GM19035 (cell line): ENCODE results near the gene SH3BP5L.
A peak's percentile ranks its signal among the peaks of the same experiment; 100 is the strongest.
"Not testable (repeated sequence)": the region's sequence is repeated elsewhere in the genome, so short reads cannot be mapped to it uniquely, and the experiment has no call there.

Source experiments
- ATAC-seq: cut with Tn5 transposase; IDR thresholded peaks from one replicate; pipeline ENCODE4 v1.9.1; 2021; ENCODE audit not compliant: unreplicated experiment

Gene SH3BP5L

DNA sequence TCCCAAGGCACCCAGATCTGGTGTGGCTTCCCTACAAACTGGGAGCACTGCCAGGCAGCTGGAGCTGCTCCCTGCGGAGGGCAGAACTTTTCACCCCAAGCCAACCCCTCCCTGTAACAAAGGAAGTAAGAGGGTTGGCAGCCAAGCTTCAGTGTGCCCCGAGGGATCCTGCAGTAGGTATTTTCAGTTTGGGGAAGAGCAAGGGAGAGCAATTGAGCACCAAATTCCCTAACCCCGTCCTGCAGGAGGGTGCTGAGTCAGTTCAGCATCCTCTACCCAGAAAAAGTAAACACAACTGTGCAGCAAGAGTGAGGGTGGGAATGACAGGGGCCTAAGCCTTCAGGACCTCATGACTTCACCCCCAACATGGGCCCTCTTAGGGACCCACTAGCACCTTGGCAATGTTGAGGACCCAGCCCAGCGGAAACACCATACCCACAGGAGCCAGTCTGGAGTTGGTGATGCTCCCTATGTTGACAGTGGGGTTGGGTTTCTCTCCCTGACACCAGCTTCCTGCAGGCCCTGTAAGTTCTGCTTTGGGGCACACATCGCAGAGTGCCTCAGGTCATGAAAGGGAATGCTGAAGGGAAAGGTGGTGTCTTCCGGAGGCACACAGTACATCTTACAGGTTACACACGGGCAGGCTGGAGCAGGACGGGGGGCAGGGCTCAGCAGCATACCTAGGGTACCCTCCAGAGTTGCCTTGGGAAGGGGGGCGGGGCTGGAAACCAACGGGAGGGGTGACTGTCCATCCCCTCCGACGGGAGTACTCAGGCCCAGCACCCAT lies 14.8 kb downstream of the SH3BP5L start:
- ATAC-seq: no peak

GRCh38 chr1:248810000-248810726 lies 15.6 kb downstream of the SH3BP5L start:
- no peak for ATAC-seq

DNA sequence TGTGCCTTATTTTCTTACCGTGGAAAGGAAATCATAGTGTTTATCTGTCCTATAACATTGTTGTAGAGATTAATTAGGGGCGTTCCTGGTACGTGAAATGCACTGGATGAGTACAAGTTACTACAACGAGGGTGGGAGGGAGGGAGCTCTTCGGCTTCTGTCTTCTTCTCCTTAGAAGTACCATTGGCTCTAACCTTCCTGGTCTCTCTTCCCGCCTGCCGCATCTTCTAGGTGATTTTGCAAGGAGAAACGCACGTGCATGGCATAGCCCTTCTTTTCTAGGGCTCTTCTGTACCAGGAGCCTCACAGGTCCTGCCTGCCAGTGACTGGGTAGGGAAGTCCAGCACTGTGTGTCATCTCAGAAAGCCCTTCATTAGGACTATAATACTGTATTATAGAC lies 16.8 kb downstream of the SH3BP5L start:
- no peak for ATAC-seq

GRCh38 chr1:248807067-248807737 lies 18.5 kb downstream of the SH3BP5L start:
- peak; percentile 63 for ATAC-seq

- no peak for ATAC-seq
Observed at GRCh38 chr1:248805876-248806275, 19.8 kb downstream of the SH3BP5L start.

DNA sequence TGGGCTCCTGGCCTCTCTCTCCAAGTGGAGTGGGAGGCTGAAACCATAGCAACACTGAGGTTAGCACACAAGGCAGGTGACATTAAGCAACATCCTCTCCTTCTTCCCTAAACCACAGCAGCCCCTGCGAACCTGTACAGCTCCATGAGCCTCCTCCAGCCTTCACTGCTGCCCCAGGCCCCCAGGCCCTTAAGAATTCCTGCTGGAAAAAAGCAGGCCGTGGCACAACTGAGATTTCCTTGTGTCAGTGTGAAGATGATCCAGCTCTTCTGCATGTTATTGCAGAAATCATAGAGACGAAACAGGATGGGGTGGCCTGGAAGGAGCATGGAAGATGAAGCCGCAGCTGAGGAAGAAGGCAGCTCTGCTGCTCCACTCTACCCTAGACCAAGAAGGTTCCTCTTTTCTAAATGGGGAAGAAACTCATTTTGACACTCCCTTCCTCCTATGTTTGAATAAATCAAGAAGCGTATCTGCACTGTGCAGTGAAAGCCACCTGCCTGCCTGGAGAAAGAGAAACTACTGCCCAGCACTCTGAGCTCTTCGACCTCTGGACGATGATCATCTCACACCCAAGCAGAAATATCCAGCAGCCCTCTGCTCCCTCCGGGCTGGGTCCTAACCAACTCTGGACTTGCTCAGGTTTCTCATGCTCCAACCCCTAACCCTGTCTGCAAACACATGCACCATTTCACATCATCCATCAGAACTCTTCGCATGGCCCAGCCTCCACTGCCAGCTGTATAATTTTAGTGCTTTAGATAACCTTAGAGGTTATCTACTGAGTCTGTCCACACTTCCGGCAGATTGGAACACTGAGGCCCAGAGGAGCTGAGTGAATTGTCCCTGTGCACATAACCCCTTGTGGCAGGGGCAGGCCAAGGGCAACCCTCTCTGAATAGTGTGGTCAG lies 20.7 kb downstream of the SH3BP5L start:
- ATAC-seq: peak; percentile 87

DNA sequence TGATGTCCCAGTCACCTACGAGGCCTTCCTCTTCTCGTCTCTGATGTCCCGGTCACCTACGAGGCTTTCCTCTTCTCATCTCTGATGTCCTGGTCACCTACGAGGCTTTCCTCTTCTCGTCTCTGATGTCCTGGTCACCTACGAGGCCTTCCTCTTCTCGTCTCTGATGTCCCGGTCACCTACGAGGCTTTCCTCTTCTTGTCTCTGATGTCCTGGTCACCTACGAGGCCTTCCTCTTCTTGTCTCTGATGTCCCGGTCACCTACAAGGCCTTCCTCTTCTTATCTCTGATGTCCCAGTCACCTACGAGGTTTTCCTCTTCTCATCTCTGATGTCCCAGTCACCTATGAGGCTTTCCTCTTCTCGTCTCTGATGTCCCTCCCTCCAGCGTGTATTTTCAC lies 22.2 kb downstream of the SH3BP5L start:
- not testable (repeated sequence) for ATAC-seq

- no peak for ATAC-seq
Observed at GRCh38 chr1:248802454-248802853, 23.3 kb downstream of the SH3BP5L start.

GRCh38 chr1:248800459-248800858 lies 25.3 kb downstream of the SH3BP5L start:
- ATAC-seq: no peak

GRCh38 chr1:248798791-248799190 lies 26.9 kb downstream of the SH3BP5L start:
- ATAC-seq: no peak

DNA sequence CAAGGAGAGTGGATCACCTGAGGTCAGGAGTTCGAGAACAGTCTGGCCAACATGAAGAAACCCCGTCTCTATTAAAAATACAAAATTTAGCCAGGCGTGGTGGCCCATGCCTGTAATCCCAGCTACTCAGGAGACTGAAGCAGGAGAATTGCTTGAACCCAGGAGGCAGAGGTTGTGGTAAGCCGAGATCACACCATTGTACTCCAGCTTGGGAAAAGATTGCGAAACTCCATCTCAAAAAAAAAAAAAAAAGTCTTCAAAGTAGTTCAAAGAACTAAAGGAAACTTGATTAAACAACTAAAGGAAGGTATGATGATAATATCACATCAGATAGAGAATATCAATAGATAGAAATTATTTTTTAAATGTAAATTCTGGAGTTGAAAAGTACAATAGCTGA lies 31.1 kb downstream of the SH3BP5L start:
- ATAC-seq: not testable (repeated sequence)

- peak; percentile 93 for ATAC-seq
Observed at GRCh38 chr1:248793592-248793991, 32.1 kb downstream of the SH3BP5L start.

DNA sequence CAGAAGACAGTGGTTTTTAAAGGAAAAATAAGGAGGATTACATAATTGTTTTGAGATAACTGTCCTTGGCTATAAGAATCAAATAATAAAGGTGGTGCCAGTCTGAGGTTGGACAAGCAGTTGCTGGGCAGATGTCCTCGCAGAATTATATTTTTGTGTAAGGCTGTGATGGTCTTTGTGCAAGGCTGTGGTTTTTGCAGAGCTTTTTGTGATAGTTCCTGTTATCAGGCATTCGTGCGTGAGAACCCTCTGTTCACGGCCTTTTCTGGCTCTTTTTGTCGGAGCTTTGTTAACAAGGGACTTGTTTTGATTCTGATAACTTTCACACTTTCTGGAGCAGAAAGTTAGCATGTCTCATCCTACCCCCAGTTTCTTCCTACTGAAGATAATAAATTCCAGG lies 33.4 kb downstream of the SH3BP5L start:
- no peak for ATAC-seq

GRCh38 chr1:248791010-248791409 lies 34.7 kb downstream of the SH3BP5L start:
- ATAC-seq: no peak

- no peak for ATAC-seq
Observed at GRCh38 chr1:248790456-248790855, 35.3 kb downstream of the SH3BP5L start.

GRCh38 chr1:248789337-248789736 lies 36.4 kb downstream of the SH3BP5L start:
- not testable (repeated sequence) for ATAC-seq

GRCh38 chr1:248788327-248788726 lies 37.4 kb downstream of the SH3BP5L start:
- ATAC-seq: no peak

DNA sequence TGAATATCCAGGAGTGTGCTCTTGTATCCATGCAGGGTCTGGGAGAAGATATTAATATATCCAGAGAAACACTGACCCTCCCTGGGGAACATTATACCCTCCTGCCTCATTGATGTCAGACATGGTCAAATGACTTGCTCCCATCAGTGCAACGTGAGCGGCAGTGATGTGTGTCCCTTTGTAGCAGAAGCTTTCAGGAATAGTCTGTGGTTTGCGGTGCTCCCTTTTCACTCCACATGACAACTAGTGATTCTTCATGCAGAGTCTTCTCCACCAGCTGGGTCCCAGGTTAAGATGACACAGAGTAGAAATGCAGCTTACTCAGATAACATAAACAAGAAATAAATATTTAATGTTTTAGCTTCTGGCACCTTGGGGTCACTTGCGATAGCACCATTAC lies 38.3 kb downstream of the SH3BP5L start:
- no peak for ATAC-seq

DNA sequence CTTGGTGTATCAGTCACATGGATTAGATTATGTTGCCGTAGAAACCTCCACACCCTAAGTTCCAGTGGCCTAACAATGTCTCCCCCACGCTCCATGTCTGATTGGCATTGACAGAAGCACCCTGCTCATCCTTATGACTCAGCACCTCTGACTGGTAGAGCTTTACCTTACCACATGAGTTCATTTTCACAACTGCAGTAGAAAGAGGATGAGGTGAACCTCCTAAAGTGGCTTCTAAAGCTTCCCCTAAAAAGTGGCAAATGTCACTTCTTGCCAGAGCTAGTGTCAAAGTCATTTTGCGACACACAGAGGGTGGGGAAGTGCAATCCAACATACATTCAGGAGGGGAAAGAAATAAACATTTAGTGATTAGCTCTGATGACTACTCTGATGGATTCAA lies 39.6 kb downstream of the SH3BP5L start:
- ATAC-seq: peak; percentile 60

DNA sequence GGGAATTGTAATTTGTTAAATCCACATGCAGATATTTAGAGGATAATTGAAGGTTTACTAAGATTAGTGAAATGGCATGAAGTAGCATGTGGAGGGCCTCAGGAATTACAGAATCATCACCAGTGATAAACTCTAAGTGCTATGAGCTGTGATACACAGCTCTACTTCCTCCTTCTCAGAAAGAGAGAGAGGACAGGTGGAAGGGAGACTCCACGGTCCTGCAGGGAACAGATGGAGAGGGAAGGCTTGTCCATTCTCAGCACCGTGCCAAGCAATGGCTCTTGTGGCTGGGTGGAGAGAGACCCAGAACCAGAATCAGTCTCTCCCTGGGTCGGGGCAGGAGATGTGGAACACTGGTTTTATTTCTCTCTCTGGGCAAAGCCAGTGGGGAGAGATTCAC lies 42.3 kb downstream of the SH3BP5L start:
- no peak for ATAC-seq
